ENCODE results near the gene CCL17. TPM values are rescaled to one million over a fixed set of nuclear protein-coding genes. Genes with fewer than 3 reads are reported as not detected.

CCL17 gene
- total RNA-seq, 1 donor, result not detected

DNA sequence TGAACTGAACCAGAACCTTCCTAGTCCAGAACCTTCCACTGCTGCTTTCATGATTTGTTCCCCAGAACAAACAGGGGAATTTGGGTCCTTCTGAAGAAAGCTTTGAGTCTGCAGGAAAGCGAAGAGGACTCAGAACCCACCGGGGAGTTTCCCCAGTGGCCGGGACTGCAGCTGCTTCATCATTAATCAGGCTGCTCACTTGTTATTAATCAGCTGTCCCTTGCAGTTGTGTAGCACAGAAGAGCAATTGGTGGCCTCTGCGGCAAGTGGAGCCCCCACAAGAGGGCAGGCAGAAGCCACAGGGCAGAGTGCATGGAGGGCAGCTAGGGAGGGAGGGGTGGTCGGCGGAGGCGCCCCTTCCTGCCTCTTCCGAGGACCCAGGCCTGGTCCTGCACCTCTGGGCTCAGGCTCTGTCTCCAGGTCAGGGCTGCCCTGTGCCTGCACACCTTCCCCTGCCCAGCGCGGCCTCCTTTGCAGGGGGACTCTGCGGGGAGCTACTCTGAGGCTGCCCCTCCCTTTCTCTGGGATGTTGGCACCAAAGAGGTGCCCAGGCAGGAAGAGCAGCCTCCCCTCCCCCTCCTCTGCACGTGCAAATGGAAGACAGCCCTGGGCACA lies 6.9 kb downstream of the CCL17 start:
- TF ChIP-seq, protein P1, sequence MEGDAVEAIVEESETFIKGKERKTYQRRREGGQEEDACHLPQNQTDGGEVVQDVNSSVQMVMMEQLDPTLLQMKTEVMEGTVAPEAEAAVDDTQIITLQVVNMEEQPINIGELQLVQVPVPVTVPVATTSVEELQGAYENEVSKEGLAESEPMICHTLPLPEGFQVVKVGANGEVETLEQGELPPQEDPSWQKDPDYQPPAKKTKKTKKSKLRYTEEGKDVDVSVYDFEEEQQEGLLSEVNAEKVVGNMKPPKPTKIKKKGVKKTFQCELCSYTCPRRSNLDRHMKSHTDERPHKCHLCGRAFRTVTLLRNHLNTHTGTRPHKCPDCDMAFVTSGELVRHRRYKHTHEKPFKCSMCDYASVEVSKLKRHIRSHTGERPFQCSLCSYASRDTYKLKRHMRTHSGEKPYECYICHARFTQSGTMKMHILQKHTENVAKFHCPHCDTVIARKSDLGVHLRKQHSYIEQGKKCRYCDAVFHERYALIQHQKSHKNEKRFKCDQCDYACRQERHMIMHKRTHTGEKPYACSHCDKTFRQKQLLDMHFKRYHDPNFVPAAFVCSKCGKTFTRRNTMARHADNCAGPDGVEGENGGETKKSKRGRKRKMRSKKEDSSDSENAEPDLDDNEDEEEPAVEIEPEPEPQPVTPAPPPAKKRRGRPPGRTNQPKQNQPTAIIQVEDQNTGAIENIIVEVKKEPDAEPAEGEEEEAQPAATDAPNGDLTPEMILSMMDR (IDR thresholded peaks at IDR 0.05; ENCODE audit: insufficient read depth, low read depth, low read length), result no peak
- DNase-seq (ENCODE audit: low read depth), result no peak
- no peak overlapping the region for H3K4me3 ChIP-seq (ENCODE audit: low read depth, low read length)

GRCh38 chr16:57412584-57412983 lies 8.0 kb downstream of the CCL17 start:
- TF ChIP-seq, protein P1 (IDR thresholded peaks at IDR 0.05; ENCODE audit: insufficient read depth, low read depth, low read length), result no peak
- no peak for DNase-seq (ENCODE audit: low read depth)
- H3K4me3 ChIP-seq (ENCODE audit: low read depth, low read length), result no peak overlapping the region

DNA sequence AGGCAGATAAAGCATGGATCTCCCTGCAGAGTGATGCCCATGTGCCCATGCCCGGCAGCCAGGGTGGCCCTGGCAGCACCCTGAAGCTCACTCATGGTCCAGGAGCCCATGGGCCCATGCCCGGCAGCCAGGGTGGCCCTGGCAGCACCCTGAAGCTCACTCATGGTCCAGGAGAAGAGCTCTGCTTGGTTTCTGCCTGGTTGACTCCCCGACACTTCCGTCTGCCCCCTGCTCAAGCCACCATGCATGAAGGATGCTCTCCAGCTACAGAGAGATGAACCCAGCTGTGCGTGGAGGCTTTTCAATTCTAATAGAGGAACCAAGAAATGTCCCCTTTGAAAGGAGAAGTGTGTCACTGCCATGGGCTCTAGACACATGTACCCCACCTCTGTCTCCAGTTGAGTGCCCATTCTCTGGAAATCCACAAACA lies 8.7 kb downstream of the CCL17 start:
- TF ChIP-seq, protein P1 (IDR thresholded peaks at IDR 0.05; ENCODE audit: insufficient read depth, low read depth, low read length), result no peak
- H3K4me3 ChIP-seq (ENCODE audit: low read depth, low read length), result no peak overlapping the region

DNA sequence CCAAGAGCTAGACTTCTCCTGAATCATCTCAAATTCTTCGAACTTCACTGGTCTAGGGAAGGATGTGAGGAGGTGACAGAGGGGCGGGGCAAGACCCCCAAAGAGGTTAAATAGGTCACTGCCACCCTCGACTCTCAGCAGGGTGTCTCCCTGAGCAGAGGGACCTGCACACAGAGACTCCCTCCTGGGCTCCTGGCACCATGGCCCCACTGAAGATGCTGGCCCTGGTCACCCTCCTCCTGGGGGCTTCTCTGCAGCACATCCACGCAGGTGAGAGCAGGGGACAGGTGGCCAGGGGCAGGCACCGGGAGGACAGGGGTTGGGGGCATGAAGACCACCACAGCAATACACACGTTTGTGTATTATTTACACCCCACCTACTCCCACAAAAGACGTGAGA lies 9.2 kb downstream of the CCL17 start:
- H3K4me3 ChIP-seq (ENCODE audit: low read depth, low read length), result no peak overlapping the region
- TF ChIP-seq, protein P1 (IDR thresholded peaks at IDR 0.05; ENCODE audit: insufficient read depth, low read depth, low read length), result no peak
- DNase-seq (ENCODE audit: low read depth), result no peak

More for the DNA sequence above, 8.7 kb downstream of the CCL17 start:
- no peak for DNase-seq (ENCODE audit: low read depth)

DNA sequence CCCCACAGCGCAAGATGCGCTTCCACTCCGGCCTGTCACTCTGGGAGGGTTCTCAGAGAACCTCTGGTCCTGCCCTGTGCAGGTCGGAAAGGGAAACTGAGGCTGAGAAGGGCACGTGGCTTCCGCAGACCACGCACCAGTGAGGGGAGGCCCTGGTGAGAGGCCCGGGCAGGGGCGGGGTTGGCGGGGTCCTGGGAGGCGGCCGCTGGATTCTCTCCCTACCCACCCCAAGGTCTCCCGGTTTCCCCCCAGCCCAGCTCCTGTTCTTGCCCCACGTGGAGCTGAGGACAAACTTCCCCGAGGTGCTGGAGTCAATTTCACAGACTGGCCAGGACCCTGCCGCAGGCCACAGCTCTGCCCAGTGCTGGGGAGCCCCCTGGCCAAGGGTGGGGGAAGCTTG lies 11.5 kb downstream of the CCL17 start:
- DNase-seq (ENCODE audit: low read depth), result no peak
- H3K4me3 ChIP-seq (ENCODE audit: low read depth, low read length), result no peak overlapping the region
- TF ChIP-seq, protein P1 (IDR thresholded peaks at IDR 0.05; ENCODE audit: insufficient read depth, low read depth, low read length), result no peak

DNA sequence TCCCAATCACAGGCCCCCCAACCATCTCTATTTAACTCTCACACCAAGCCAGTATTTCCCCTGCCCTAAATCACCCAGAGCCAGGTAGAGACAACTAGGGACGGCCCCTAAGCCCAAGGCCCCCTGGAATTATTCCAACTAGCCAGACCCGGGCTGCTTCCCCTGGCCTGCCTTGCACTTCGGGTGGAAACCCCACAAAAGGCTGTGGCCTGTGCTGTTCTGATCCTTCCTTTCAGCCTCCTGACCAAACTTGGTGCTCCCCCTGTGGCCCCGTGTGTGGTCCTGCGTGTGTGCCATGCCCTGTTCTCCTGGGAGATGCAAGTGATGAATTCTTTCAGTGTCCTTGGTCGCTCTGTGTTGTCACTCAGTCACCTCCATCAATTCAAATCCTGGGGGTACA lies 14.9 kb downstream of the CCL17 start:
- TF ChIP-seq, protein P1 (IDR thresholded peaks at IDR 0.05; ENCODE audit: insufficient read depth, low read depth, low read length), result no peak
- no peak overlapping the region for H3K4me3 ChIP-seq (ENCODE audit: low read depth, low read length)
- DNase-seq (ENCODE audit: low read depth), result no peak
